Liver (tissue), 3 donors: ENCODE data around the gene BEGAIN.

ENCODE experiments used
- CTCF ChIP-seq: fragments of 150-350 bp; IDR thresholded peaks from 2 replicates; pipeline ENCODE4 v1.5.1; 2017; ENCODE audit warnings: improper control_type of control experiment, low read depth, low read length; ENCODE audit not compliant: missing input control
- EGR1 ChIP-seq, 2 donors: IDR thresholded peaks; 2 replicates each; pipeline ENCODE4 v1.6.1; 2016 to 2018; ENCODE audit warnings: antibody characterized with exemption in 2 of 2, low read depth in 2 of 2
- FOXA1 ChIP-seq: IDR thresholded peaks from 2 replicates; pipeline ENCODE4 v1.6.1; 2016; ENCODE audit warnings: antibody characterized with exemption
- GABPA ChIP-seq, 2 donors: IDR thresholded peaks in 1 of 2; conservative IDR thresholded peaks in 1 of 2; 2 replicates each; pipeline ENCODE4 v1.6.1; 2016; ENCODE audit warnings: antibody characterized with exemption in 2 of 2, mild to moderate bottlenecking in 1 of 2, moderate library complexity in 1 of 2
- HNF4A ChIP-seq, 2 donors: conservative IDR thresholded peaks; 2 replicates each; pipeline ENCODE4 v1.6.1; 2016; ENCODE audit warnings: antibody characterized with exemption in 2 of 2, mild to moderate bottlenecking in 2 of 2
- JUND ChIP-seq, 2 donors: IDR thresholded peaks; 2 replicates each; pipeline ENCODE4 v1.6.1; 2016; ENCODE audit warnings: antibody characterized with exemption in 2 of 2
- NR2F2 ChIP-seq: IDR thresholded peaks from 2 replicates; pipeline ENCODE4 v1.6.1; 2016; ENCODE audit warnings: antibody characterized with exemption
- RAD21 ChIP-seq, 2 donors: IDR thresholded peaks; 2 replicates each; pipeline ENCODE4 v1.6.1; 2016; ENCODE audit warnings: antibody characterized with exemption in 2 of 2, mild to moderate bottlenecking in 2 of 2
- SP1 ChIP-seq: IDR thresholded peaks from 2 replicates; pipeline ENCODE4 v1.6.1; 2018; ENCODE audit warnings: antibody characterized with exemption, mild to moderate bottlenecking
- TAF1 ChIP-seq: conservative IDR thresholded peaks from 2 replicates; pipeline ENCODE4 v1.6.1; 2016; ENCODE audit warnings: antibody characterized with exemption, mild to moderate bottlenecking
- YY1 ChIP-seq: IDR thresholded peaks from 2 replicates; pipeline ENCODE4 v1.6.1; 2016; ENCODE audit warnings: antibody characterized with exemption, mild to moderate bottlenecking
- TF ChIP-seq, protein P1 (sequence below): IDR thresholded peaks from 2 replicates; pipeline ENCODE4 v1.6.1; 2016; ENCODE audit warnings: antibody characterized with exemption, mild to moderate bottlenecking
- TF ChIP-seq, protein P2 (sequence below): IDR thresholded peaks from 2 replicates; pipeline ENCODE4 v1.6.1; 2016; ENCODE audit warnings: antibody characterized with exemption
- donor health status: healthy.
- donor health status: healthy.

DNA sequence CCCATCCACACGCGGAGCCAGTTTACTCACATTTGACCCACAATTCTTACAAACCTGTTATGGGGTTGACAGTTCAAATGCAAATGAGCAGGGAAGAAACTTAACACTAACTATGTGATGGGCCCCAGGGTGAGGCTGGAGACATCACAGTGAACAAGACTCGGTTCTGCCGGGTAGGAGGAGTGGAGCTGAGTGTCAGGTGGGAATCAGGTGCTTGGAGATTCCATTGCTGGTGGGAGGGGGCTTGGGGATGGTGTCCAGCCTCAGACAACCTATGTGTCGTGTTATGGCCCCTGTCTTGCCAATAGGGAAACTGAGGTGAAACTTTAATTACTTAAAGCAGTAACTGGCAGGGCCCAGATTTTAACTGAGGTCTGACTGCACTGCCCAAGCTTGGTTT lies 41.9 kb downstream of the BEGAIN start:
- TF ChIP-seq CTCF = no peak
- TF ChIP-seq YY1 = no peak
- TF ChIP-seq EGR1 (IDR thresholded peaks at IDR 0.05; ENCODE audit: low read depth in 2 of 2) = no peak
- no peak for TF ChIP-seq GABPA (IDR thresholded peaks at IDR 0.05 in 1 of 2, conservative IDR thresholded peaks at IDR 0.05 in 1 of 2)
- TF ChIP-seq TAF1 = no peak
- TF ChIP-seq, protein P1, sequence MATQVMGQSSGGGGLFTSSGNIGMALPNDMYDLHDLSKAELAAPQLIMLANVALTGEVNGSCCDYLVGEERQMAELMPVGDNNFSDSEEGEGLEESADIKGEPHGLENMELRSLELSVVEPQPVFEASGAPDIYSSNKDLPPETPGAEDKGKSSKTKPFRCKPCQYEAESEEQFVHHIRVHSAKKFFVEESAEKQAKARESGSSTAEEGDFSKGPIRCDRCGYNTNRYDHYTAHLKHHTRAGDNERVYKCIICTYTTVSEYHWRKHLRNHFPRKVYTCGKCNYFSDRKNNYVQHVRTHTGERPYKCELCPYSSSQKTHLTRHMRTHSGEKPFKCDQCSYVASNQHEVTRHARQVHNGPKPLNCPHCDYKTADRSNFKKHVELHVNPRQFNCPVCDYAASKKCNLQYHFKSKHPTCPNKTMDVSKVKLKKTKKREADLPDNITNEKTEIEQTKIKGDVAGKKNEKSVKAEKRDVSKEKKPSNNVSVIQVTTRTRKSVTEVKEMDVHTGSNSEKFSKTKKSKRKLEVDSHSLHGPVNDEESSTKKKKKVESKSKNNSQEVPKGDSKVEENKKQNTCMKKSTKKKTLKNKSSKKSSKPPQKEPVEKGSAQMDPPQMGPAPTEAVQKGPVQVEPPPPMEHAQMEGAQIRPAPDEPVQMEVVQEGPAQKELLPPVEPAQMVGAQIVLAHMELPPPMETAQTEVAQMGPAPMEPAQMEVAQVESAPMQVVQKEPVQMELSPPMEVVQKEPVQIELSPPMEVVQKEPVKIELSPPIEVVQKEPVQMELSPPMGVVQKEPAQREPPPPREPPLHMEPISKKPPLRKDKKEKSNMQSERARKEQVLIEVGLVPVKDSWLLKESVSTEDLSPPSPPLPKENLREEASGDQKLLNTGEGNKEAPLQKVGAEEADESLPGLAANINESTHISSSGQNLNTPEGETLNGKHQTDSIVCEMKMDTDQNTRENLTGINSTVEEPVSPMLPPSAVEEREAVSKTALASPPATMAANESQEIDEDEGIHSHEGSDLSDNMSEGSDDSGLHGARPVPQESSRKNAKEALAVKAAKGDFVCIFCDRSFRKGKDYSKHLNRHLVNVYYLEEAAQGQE = no peak
- TF ChIP-seq HNF4A (conservative IDR thresholded peaks at IDR 0.05) = no peak
- no peak for TF ChIP-seq RAD21 (IDR thresholded peaks at IDR 0.05)
- TF ChIP-seq FOXA1 = no peak
- TF ChIP-seq, protein P2, sequence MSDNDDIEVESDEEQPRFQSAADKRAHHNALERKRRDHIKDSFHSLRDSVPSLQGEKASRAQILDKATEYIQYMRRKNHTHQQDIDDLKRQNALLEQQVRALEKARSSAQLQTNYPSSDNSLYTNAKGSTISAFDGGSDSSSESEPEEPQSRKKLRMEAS = no peak
- TF ChIP-seq SP1 = no peak
- no peak for TF ChIP-seq JUND (IDR thresholded peaks at IDR 0.05)
- TF ChIP-seq NR2F2 = no peak
